Measurements from ENCODE around the gene WWP2.

- TF ChIP-seq CTCF (IDR thresholded peaks at IDR 0.05) (no peak), POLR2AphosphoS5 (IDR thresholded peaks at IDR 0.05) (no peak), POLR2A (IDR thresholded peaks at IDR 0.05; ENCODE audit: low read depth) (no peak)
Observed at GRCh38 chr16:69767459-69768229, 5.5 kb downstream of the WWP2 start.
